ENCODE data around the gene APBB3. TPM values are rescaled to one million over a fixed set of nuclear protein-coding genes. Genes with fewer than 3 reads are reported as not detected.

Gene APBB3
- total RNA-seq, 1 donor from 2014 or later, result 6.3 TPM

DNA sequence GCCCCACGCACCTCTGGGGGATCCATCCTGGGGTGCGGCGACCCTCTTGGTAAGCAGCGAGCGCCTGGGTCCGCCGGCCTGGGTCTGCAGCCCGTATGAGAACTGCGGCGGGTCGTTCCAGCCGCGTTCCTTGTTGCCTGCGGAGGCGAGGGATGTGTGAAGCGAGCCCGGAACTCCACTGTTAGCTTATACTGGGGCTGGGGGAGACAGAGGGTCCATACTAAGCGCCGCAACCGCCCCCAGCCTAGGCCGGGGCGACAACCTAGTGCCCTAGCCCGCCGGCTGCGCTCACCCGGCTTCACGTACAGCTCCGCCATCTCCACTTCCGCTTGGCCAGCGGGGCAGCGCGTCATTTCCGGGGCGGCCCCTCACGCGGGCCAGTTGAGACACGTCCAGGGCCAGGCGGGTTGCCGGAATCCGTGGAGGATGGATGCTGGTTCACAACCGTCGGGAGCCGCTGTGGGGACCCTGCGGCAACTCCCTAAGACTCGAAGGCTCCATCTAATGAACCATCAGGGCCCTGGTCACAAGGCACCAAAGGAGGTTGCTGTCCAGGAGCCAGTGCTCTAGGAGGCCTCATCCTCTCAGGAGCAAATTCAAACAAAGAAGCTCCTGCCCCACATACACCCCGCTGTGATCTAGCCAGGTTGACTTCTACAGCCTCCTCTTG, 7.1 kb downstream of the APBB3 start, which contains the start of gene SRA1:
Gene SRA1, minus strand, starts transcription at position 338 of the 670 bp plus-strand sequence. Its CDS starts 21 bp downstream, at position 317.
- no peaks in the 10 kb centered on the region for H3K27me3 ChIP-seq (ENCODE audit: control insufficient read depth, insufficient read depth, low read length)
- DNase-seq (ENCODE audit: low read depth) (peak; percentile 82), FAIRE-seq (no peak)
- peak within 1 kb of the TSS; percentile 85 for H3K4me3 ChIP-seq (ENCODE audit: low read depth, low read length)
- TF ChIP-seq, protein P1, sequence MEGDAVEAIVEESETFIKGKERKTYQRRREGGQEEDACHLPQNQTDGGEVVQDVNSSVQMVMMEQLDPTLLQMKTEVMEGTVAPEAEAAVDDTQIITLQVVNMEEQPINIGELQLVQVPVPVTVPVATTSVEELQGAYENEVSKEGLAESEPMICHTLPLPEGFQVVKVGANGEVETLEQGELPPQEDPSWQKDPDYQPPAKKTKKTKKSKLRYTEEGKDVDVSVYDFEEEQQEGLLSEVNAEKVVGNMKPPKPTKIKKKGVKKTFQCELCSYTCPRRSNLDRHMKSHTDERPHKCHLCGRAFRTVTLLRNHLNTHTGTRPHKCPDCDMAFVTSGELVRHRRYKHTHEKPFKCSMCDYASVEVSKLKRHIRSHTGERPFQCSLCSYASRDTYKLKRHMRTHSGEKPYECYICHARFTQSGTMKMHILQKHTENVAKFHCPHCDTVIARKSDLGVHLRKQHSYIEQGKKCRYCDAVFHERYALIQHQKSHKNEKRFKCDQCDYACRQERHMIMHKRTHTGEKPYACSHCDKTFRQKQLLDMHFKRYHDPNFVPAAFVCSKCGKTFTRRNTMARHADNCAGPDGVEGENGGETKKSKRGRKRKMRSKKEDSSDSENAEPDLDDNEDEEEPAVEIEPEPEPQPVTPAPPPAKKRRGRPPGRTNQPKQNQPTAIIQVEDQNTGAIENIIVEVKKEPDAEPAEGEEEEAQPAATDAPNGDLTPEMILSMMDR (IDR thresholded peaks at IDR 0.05; ENCODE audit: insufficient read depth, low read length, severe bottlenecking), result no peak
- no peaks in the 10 kb centered on the region for H3K36me3 ChIP-seq (ENCODE audit: control insufficient read depth, insufficient read depth, low read length)

DNA sequence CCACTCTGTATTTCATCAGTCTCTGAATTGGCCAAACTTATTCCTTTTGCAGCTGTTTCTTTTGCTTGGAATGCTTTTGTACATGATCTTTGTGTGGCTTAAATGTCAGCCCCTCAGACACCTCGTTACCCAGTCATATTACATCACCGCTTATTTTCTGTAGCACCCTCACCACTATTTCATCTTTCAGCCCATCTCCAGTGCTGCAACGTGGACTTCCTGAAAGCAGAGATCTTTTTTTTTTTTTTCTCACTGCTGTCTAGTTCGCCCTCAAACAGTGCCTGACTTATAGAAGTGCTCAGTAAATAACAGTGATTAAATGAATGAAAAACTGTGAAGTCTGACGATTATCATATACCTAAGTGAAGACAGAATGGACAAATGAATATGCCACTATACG, 8.0 kb downstream of the APBB3 start:
- Histone ChIP-seq H3K36me3 (ENCODE audit: control insufficient read depth, insufficient read depth, low read length) (peaks cover 4% of the 10 kb centered on the region), H3K4me3 (ENCODE audit: low read depth, low read length) (peak overlapping the region; percentile 85), H3K27me3 (ENCODE audit: control insufficient read depth, insufficient read depth, low read length) (no peaks in the 10 kb centered on the region)
- TF ChIP-seq, protein P1 (IDR thresholded peaks at IDR 0.05; ENCODE audit: insufficient read depth, low read length, severe bottlenecking), result no peak
- no peak for DNase-seq (ENCODE audit: low read depth)
- FAIRE-seq, result no peak

DNA sequence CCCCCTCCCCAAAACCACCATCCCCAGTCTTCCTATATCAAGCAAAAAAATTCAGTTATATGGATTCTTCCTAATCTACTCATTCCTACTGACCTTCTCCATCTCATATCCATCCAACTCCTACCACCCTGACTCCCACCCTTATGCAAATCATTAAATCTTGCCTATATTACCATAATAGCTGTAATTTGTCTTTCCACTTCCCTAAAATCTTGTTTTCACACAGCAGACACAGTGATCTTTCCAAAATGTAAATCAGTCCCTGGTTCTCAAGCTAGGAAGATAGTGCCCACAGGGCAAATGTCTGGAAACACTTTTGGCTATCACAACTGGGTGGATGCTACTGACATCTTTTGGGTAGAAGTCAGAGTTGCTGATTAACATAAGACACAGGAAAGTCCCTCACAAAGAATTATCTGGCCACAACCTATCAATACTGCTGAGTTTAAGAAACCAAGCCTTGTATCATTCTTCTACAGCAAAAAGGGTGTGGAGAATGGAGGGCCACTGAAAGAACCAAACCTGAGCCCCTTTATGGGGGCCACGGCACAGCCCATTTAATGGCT, 8.6 kb downstream of the APBB3 start:
- no peaks in the 10 kb centered on the region for H3K27me3 ChIP-seq (ENCODE audit: control insufficient read depth, insufficient read depth, low read length)
- H3K36me3 ChIP-seq (ENCODE audit: control insufficient read depth, insufficient read depth, low read length), result peaks cover 7% of the 10 kb centered on the region
- FAIRE-seq (no peak), DNase-seq (ENCODE audit: low read depth) (no peak)
- TF ChIP-seq, protein P1 (IDR thresholded peaks at IDR 0.05; ENCODE audit: insufficient read depth, low read length, severe bottlenecking), result no peak
- peak overlapping the region; percentile 85 for H3K4me3 ChIP-seq (ENCODE audit: low read depth, low read length)

DNA sequence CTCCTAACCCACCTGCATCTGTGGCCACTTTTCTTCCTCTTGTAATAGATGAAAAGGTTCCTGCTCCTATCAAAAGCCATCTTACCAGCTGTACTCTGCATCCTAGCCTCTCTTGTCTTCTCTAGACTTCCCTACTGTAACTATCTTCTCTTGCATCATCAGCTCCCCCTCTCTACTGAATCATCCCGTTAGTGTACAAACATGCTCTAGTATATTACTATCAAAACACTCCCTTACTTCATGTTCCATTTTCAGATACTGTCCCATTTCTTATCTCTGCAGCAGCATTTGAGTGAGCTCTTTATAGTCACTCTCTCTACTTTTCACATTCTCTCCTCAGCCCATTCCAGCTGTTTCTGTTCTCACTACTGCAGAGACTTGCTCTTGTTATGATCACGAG, 9.9 kb downstream of the APBB3 start:
- TF ChIP-seq, protein P1 (IDR thresholded peaks at IDR 0.05; ENCODE audit: insufficient read depth, low read length, severe bottlenecking), result no peak
- peak; percentile 73 for DNase-seq (ENCODE audit: low read depth)
- Histone ChIP-seq H3K27me3 (ENCODE audit: control insufficient read depth, insufficient read depth, low read length) (no peaks in the 10 kb centered on the region), H3K36me3 (ENCODE audit: control insufficient read depth, insufficient read depth, low read length) (peaks cover 18% of the 10 kb centered on the region), H3K4me3 (ENCODE audit: low read depth, low read length) (no peak overlapping the region)
- no peak for FAIRE-seq

DNA sequence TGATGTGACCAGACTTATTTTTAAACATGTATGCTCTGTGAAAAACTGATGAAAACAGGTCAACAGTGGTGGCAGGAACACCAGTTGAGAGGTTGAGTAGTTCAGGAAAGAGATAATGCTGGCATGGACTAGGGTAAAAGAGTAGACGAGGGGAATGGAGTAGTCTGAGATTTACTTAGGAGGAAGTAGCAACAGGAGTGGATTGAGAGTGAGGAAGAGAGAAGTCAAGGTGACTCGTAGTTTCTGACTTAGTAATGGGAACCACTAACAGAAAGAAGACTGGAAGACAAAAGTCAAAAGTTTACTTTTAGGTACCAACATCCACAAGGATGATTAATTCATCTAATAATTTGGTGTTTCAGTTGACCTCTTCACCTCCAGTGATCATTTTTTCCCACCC, 10.7 kb downstream of the APBB3 start:
- Histone ChIP-seq H3K36me3 (ENCODE audit: control insufficient read depth, insufficient read depth, low read length) (peaks cover 22% of the 10 kb centered on the region), H3K4me3 (ENCODE audit: low read depth, low read length) (no peak overlapping the region), H3K27me3 (ENCODE audit: control insufficient read depth, insufficient read depth, low read length) (no peaks in the 10 kb centered on the region)
- FAIRE-seq (no peak), DNase-seq (ENCODE audit: low read depth) (peak; percentile 76)
- TF ChIP-seq, protein P1 (IDR thresholded peaks at IDR 0.05; ENCODE audit: insufficient read depth, low read length, severe bottlenecking), result no peak

Measured in bronchial epithelial cell (primary cell).